ENCODE results near the gene KCMF1.

- TF ChIP-seq POLR2AphosphoS5 (IDR thresholded peaks at IDR 0.05; ENCODE audit: borderline replicate concordance, low read depth, low read length), result no peak
- no peak for TF ChIP-seq EZH2 (IDR thresholded peaks at IDR 0.05)
Observed at GRCh38 chr2:85012431-85012830, 41.5 kb downstream of the KCMF1 start.

Measured in SK-N-MC (cell line).